Omental fat pad (tissue), 4 donors: ENCODE results near the gene EDIL3. TPM values are rescaled to one million over a fixed set of nuclear protein-coding genes. Genes with fewer than 3 reads are reported as not detected.

ENCODE experiments used
- ATAC-seq: fragments of 150-250 bp; one replicate; pipeline ENCODE4 v1.9.1; 2016; ENCODE audit warnings: mild to moderate bottlenecking, moderate library complexity; ENCODE audit not compliant: low FRiP score
- DNase-seq: peaks from one replicate; pipeline ENCODE4 v3.0.0-alpha.2; 2019; ENCODE audit warnings: low spot score
- CTCF ChIP-seq, 3 donors: fragments of 450-650 bp; IDR thresholded peaks; one replicate each; pipeline ENCODE4 v1.5.1; 2016 to 2017; ENCODE audit warnings: antibody characterized with exemption in 3 of 3, mild to moderate bottlenecking in 3 of 3, moderate library complexity in 2 of 3
- total RNA-seq, 4 donors: library from RNA; depleted of rRNA; stranded (reverse); fragments of >200 nt; gene quantifications; one replicate each; pipeline ENCODE4 v1.1.0, GENCODE V29; 2016

The EDIL3 gene
- total RNA-seq, 4 donors from 2014 or later, result 2.3 to 22.4 (median 4.2) TPM

GRCh38 chr5:84091127-84091799 is 293.4 kb downstream of the EDIL3 start:
- TF ChIP-seq CTCF (IDR thresholded peaks at IDR 0.05), result no peak
- DNase-seq (no peak), ATAC-seq (no peak)

DNA sequence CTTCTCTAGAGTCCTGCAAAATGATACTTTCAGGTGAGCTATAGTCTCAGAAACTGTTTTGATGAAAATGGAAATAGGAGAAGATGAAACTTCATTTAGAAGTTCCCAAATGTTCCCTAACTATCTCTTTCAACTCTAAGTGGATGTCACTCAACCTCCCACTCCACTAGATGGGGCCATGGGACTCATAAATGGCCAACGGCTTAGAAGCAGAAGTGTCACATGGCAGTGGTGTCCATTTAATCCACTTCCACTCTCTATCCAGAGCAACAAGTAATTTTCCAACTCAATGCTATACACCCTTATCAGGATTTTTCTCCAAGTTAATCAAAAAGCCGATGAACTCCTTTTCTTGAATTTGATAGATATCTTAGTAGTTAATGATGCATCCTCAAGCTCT is 295.7 kb downstream of the EDIL3 start:
- DNase-seq, result no peak
- no peak for TF ChIP-seq CTCF (IDR thresholded peaks at IDR 0.05)
- no peak for ATAC-seq

DNA sequence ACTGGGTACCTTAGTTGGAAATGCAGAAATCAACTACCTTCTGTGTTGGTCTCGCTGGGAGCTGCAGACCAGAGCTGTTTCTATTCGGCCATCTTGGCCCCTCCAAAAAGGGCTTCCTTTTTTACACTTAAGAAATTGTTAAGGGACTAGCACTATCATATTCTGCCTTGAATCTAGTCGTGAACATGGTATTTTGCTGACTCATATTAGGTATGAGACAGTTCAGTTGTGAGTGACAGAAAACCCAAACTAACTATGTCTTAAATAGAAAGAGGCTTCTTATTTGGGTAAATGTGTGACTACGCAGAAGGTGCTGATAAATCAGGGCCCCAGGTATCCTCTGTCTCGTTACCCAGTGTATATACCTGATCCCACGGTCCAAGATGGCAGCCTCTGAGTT is 298.2 kb downstream of the EDIL3 start:
- ATAC-seq, result no peak
- TF ChIP-seq CTCF (IDR thresholded peaks at IDR 0.05), result no peak
- DNase-seq, result no peak

GRCh38 chr5:84085387-84086041 is 299.2 kb downstream of the EDIL3 start:
- DNase-seq (no peak), ATAC-seq (no peak)
- TF ChIP-seq CTCF (IDR thresholded peaks at IDR 0.05), result no peak

- ATAC-seq (no peak), DNase-seq (no peak)
- no peak for TF ChIP-seq CTCF (IDR thresholded peaks at IDR 0.05)
Measured at GRCh38 chr5:84080908-84081307, 303.8 kb downstream of the EDIL3 start.

DNA sequence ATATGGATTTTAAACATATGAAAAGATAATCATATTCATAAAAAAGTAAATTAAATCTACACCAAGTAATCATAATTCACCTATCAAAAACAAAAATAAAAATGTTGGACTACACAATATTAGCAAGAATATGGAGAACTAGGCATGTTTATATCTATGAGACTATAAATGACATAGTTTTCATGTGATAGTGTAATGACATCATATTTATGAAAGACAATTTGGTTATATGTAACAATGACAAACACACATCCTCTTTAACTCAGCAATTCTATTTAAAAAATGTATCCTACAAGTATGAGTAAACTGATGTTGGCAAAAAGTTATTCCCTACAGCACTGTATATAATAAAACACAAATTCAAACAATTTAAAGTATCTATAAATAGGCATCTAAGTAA is 312.3 kb downstream of the EDIL3 start:
- DNase-seq (no peak), ATAC-seq (no peak)
- no peak for TF ChIP-seq CTCF (IDR thresholded peaks at IDR 0.05)

- no peak for ATAC-seq
- TF ChIP-seq CTCF (IDR thresholded peaks at IDR 0.05), result no peak
- DNase-seq, result no peak
Measured at GRCh38 chr5:84069608-84070179, 315.0 kb downstream of the EDIL3 start.
